Hepatocyte (in vitro differentiated cells): Measurements from ENCODE around the gene RIMKLB.

Experiments used
- EZH2 ChIP-seq: fragments of 200-600 bp; sonication (generic); IDR thresholded peaks from 2 replicates; pipeline ENCODE4 v1.6.1; 2016; ENCODE audit warnings: antibody characterized with exemption, mild to moderate bottlenecking, borderline replicate concordance
- EZH2phosphoT487 ChIP-seq: fragments of 200-600 bp; sonication (generic); IDR thresholded peaks from one replicate; pipeline ENCODE4 v1.6.1; 2018; ENCODE audit warnings: antibody characterized with exemption, mild to moderate bottlenecking, low read depth, moderate library complexity; ENCODE audit not compliant: unreplicated experiment, severe bottlenecking
- TF ChIP-seq, protein P1 (sequence below): fragments of 200-600 bp; sonication (generic); IDR thresholded peaks from 2 replicates; pipeline ENCODE4 v1.5.1; 2016; ENCODE audit warnings: antibody characterized with exemption, mild to moderate bottlenecking; ENCODE audit not compliant: poor library complexity

DNA sequence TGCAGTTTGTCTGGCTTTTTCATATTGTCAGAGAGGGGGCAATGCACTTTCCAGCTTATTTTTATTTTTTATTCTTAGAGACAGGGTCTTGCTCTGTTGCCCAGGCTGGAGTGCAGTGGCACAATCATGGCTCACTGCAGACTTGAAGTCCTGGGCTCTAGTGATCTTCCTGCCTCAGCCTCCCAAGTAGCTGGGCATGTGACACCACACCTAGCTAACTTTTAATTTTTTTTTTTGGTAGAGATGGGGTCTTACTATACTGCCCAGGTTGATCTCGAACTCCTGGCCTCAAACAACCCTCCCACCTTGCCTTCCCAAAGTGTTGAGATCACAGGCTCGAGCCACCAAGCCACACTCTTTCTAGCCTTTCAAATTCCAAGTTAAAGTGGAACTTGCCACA, 120.7 kb downstream of the RIMKLB start:
- TF ChIP-seq, protein P1, sequence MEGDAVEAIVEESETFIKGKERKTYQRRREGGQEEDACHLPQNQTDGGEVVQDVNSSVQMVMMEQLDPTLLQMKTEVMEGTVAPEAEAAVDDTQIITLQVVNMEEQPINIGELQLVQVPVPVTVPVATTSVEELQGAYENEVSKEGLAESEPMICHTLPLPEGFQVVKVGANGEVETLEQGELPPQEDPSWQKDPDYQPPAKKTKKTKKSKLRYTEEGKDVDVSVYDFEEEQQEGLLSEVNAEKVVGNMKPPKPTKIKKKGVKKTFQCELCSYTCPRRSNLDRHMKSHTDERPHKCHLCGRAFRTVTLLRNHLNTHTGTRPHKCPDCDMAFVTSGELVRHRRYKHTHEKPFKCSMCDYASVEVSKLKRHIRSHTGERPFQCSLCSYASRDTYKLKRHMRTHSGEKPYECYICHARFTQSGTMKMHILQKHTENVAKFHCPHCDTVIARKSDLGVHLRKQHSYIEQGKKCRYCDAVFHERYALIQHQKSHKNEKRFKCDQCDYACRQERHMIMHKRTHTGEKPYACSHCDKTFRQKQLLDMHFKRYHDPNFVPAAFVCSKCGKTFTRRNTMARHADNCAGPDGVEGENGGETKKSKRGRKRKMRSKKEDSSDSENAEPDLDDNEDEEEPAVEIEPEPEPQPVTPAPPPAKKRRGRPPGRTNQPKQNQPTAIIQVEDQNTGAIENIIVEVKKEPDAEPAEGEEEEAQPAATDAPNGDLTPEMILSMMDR: no peak
- no peak for TF ChIP-seq EZH2
- no peak for TF ChIP-seq EZH2phosphoT487
